Ascending aorta (tissue), 2 donors: ENCODE measurements around the gene NAV2. TPM values are rescaled to one million over a fixed set of nuclear protein-coding genes. Genes with fewer than 3 reads are reported as not detected.

Experiments used
- DNase-seq, 2 donors: peaks; one replicate each; pipeline ENCODE4 v3.0.0-alpha.2; 2019; ENCODE audit warnings: low spot score in 2 of 2
- H3K27ac ChIP-seq, 2 donors: fragments of 200-600 bp; sonication (generic); one replicate each; pipeline ENCODE4 v1.5.1; 2016 to 2017; ENCODE audit warnings: mild to moderate bottlenecking in 1 of 2
- H3K27me3 ChIP-seq: fragments of 200-600 bp; sonication (generic); one replicate; pipeline ENCODE4 v1.5.1; 2017
- H3K36me3 ChIP-seq, 2 donors: fragments of 200-600 bp; sonication (generic); one replicate each; pipeline ENCODE4 v1.5.1; 2016
- H3K4me1 ChIP-seq, 2 donors: fragments of 200-600 bp; sonication (generic); one replicate each; pipeline ENCODE4 v1.5.1; 2016 to 2017; ENCODE audit warnings: mild to moderate bottlenecking in 1 of 2
- H3K4me3 ChIP-seq, 2 donors: fragments of 200-600 bp; sonication (generic); one replicate each; pipeline ENCODE4 v1.5.1; 2016 to 2017; ENCODE audit warnings: mild to moderate bottlenecking in 1 of 2
- H3K9me3 ChIP-seq, 2 donors: fragments of 200-600 bp; sonication (generic); one replicate each; pipeline ENCODE4 v1.5.1; 2016
- CTCF ChIP-seq, 3 experiments: fragments of 200-600 bp in 2 of 3; fragments of 450-650 bp in 1 of 3; sonication (generic) in 2 of 3; IDR thresholded peaks; one replicate each; pipeline ENCODE4 v1.5.1; 2016 to 2019; ENCODE audit warnings: antibody characterized with exemption in 3 of 3, mild to moderate bottlenecking in 1 of 3, moderate library complexity in 1 of 3
- intact Hi-C: fragments of 100-400 bp; cut with DNase I; formaldehyde crosslinking; loops from one replicate; pipeline ENCODE4 v1.15.1; 2023
- total RNA-seq: library from RNA; depleted of rRNA; stranded (reverse); fragments of >200 nt; gene quantifications from one replicate; pipeline ENCODE4 v1.1.0, GENCODE V29; 2016

The NAV2 gene
- total RNA-seq, 1 donor from 2014 or later = 62.6 TPM

DNA sequence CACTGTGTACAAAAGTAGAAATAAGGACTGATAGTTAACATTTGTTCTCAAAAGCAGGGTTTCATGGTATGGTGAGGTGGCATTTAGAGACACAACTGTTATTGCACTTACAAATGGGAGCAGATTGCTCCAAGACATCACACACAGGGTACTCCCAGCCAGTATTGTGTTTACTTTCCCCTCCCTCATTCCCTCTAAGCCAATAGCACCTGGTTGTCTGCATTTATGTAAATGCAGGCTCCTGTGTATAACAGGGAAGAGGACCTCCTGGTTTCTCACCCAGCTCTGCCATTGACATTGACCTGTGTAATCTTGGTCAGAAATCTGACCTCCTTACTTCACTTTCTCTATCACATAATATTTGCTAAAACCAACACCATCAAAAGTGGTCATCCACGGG is 154.4 kb downstream of the NAV2 start:
- H3K9me3 ChIP-seq = no peaks in the 10 kb centered on the region
- H3K27ac ChIP-seq = no peak overlapping the region
- H3K4me1 ChIP-seq = peaks cover 28 to 69% of the 10 kb centered on the region in 2 donors
- DNase-seq = no peak
- H3K36me3 ChIP-seq = peaks cover 15 to 35% of the 10 kb centered on the region in 2 donors
- intact Hi-C loops = no loop called here
- H3K4me3 ChIP-seq = no peak overlapping the region
- no peaks in the 10 kb centered on the region for H3K27me3 ChIP-seq
- no peak for TF ChIP-seq CTCF (IDR thresholded peaks at IDR 0.05)

DNA sequence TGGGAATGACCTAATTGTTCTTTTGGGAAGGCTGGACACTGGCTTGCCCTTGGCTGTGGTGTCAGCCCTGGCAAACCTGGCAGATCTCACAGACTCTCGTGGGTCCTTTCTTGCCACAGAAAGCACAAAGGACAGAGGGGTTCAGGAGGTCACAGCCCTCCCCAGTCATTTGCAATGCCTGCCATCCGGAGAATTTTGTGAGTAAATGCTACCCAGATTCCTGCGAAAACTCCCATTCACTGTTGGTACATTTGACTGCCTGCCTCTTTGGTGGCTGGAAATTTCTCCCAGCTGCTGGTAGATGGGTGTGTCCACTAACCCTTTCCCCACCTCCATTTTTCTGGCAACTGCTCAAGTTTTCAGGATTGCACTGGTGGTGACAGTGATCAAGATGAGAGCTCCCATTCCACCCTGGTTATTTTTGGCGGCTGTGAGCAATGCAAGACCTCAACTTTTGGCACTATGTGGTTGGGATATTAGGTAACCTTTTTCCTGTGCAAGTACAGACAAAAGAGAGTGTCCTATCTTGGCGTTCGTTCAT is 155.7 kb downstream of the NAV2 start:
- peak overlapping the region; percentile 39 to 58 for H3K27ac ChIP-seq
- H3K4me3 ChIP-seq = no peak overlapping the region
- intact Hi-C loops = no loop called here
- no peak for TF ChIP-seq CTCF (IDR thresholded peaks at IDR 0.05)
- DNase-seq = no peak
- peaks cover 22 to 41% of the 10 kb centered on the region in 2 donors for H3K36me3 ChIP-seq
- H3K4me1 ChIP-seq = peaks cover 24 to 62% of the 10 kb centered on the region in 2 donors
- H3K9me3 ChIP-seq = no peaks in the 10 kb centered on the region
- no peaks in the 10 kb centered on the region for H3K27me3 ChIP-seq

DNA sequence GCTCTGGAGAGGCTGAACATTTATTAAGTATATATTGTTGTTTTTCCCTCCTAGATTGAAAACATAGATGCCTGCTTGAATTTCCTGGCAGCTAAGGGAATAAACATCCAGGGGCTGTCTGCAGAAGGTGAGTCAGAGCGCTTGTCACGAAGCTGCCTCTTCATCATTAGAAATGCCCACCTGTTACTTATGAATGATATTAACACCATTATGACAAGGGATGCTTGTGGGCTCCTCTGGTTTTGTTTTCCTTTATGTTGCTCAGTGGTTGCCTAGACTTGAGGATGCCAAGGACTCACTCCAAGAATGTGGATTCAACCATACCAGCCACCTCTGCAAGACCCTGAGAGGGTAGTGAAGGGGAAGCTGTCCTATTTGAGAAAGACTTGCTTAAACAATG is 156.2 kb downstream of the NAV2 start:
- H3K27ac ChIP-seq = no peak overlapping the region
- H3K9me3 ChIP-seq = no peaks in the 10 kb centered on the region
- peaks cover 22 to 43% of the 10 kb centered on the region in 2 donors for H3K36me3 ChIP-seq
- H3K4me1 ChIP-seq = peaks cover 21 to 61% of the 10 kb centered on the region in 2 donors
- no peak overlapping the region for H3K4me3 ChIP-seq
- no peak for DNase-seq
- TF ChIP-seq CTCF (IDR thresholded peaks at IDR 0.05) = no peak
- intact Hi-C loops = no loop called here
- no peaks in the 10 kb centered on the region for H3K27me3 ChIP-seq

DNA sequence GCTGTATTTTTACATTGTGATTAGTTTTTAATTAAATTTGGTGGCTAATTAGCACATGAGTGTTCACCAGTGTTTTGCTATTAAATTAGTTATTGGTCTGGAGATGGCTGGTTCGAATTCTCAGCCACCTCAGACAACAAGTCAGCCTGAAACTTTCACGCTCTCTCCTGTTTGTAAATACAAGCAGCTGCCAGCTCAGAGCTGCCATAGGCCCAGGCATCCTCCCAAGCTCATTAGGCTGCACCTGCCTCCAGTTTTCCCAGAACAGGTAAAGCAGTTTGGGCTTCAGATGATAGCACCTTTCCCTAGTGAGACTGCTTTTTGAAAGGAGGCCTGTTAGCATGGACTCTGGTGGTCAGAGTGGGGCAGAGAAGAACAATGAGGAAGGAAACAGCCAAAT is 156.8 kb downstream of the NAV2 start:
- H3K27ac ChIP-seq = no peak overlapping the region
- no peak for TF ChIP-seq CTCF (IDR thresholded peaks at IDR 0.05)
- intact Hi-C loops = no loop called here
- H3K4me3 ChIP-seq = no peak overlapping the region
- no peak for DNase-seq
- peaks cover 15 to 57% of the 10 kb centered on the region in 2 donors for H3K4me1 ChIP-seq
- H3K36me3 ChIP-seq = peaks cover 22 to 42% of the 10 kb centered on the region in 2 donors
- no peaks in the 10 kb centered on the region for H3K9me3 ChIP-seq
- no peaks in the 10 kb centered on the region for H3K27me3 ChIP-seq

- no peak for TF ChIP-seq CTCF (IDR thresholded peaks at IDR 0.05)
- intact Hi-C loops = no loop called here
- H3K9me3 ChIP-seq = no peaks in the 10 kb centered on the region
- H3K27me3 ChIP-seq = no peaks in the 10 kb centered on the region
- no peak overlapping the region for H3K27ac ChIP-seq
- H3K4me3 ChIP-seq = no peak overlapping the region
- H3K4me1 ChIP-seq = peaks cover 10 to 51% of the 10 kb centered on the region in 2 donors
- H3K36me3 ChIP-seq = peaks cover 22 to 41% of the 10 kb centered on the region in 2 donors
- no peak for DNase-seq
Observed at GRCh38 chr11:19869946-19870589, 157.4 kb downstream of the NAV2 start.
